ENCODE results near the gene RPL37A. TPM values are rescaled to one million over a fixed set of nuclear protein-coding genes. Genes with fewer than 3 reads are reported as not detected.

RPL37A gene
- total and polyA plus RNA-seq, 12 donors: 1,773 to 6,100 (median 2,062) TPM

DNA sequence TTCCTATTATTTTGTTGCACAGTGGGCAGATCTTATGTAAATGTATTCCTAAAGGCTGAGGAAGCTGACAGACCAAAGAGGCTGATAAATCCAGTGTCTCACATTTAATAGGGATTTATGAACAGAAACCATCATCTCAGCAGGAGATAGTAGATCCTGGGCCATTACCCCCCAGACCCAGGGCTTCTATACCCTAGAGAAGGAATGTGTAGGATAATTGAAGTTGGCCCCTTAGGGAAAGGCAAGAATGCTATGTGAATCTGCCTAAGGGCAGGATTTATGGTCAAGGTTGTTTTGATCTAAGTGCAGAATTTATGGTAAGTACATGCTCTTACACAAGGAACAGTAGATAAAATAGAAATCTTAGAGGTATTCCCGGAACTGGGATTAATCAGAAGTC, 29.0 kb downstream of the RPL37A start:
- peaks cover 0 to 10% (median 0%) of the 10 kb centered on the region in 11 donors for H3K9me3 ChIP-seq
- TF ChIP-seq, protein P1, sequence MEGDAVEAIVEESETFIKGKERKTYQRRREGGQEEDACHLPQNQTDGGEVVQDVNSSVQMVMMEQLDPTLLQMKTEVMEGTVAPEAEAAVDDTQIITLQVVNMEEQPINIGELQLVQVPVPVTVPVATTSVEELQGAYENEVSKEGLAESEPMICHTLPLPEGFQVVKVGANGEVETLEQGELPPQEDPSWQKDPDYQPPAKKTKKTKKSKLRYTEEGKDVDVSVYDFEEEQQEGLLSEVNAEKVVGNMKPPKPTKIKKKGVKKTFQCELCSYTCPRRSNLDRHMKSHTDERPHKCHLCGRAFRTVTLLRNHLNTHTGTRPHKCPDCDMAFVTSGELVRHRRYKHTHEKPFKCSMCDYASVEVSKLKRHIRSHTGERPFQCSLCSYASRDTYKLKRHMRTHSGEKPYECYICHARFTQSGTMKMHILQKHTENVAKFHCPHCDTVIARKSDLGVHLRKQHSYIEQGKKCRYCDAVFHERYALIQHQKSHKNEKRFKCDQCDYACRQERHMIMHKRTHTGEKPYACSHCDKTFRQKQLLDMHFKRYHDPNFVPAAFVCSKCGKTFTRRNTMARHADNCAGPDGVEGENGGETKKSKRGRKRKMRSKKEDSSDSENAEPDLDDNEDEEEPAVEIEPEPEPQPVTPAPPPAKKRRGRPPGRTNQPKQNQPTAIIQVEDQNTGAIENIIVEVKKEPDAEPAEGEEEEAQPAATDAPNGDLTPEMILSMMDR (IDR thresholded peaks at IDR 0.05): no peak
- H3K36me3 ChIP-seq: no peaks in the 10 kb centered on the region
- peaks cover under 1 to 31% (median 8%) of the 10 kb centered on the region in 9 donors for H3K4me1 ChIP-seq
- intact Hi-C loops (cut with DNase I): loop anchor here in 1 of 10 donors (10.0 kb wide), 1 partner anchor 1217 kb away; no protein-coding TSS in a partner anchor
- 96% methylated on average over 1 of the region's 1 CpG for WGBS, 2 donors
- H3K27ac ChIP-seq: no peak overlapping the region
- H3K4me3 ChIP-seq: no peak overlapping the region
- DNase-seq (no peak), ATAC-seq (no peak)
- H3K27me3 ChIP-seq: no peaks in the 10 kb centered on the region

- ATAC-seq (no peak), DNase-seq (no peak)
- H3K4me3 ChIP-seq: no peak overlapping the region
- 62 to 67% methylated on average over 2 of the region's 2 CpGs for WGBS, 2 donors
- TF ChIP-seq, protein P1 (IDR thresholded peaks at IDR 0.05): no peak
- no peaks in the 10 kb centered on the region for H3K27me3 ChIP-seq
- H3K27ac ChIP-seq: peak overlapping the region in 7 of 10 donors; percentile 37 to 91 (median 85)
- intact Hi-C loops (cut with DNase I): no loop called here
- H3K9me3 ChIP-seq: no peaks in the 10 kb centered on the region
- H3K4me1 ChIP-seq: peaks cover 21 to 63% (median 48%) of the 10 kb centered on the region in 9 donors
- H3K36me3 ChIP-seq: no peaks in the 10 kb centered on the region
These were observed 33.9 kb downstream of the RPL37A start for GRCh38 chr2:216532562-216532961.

DNA sequence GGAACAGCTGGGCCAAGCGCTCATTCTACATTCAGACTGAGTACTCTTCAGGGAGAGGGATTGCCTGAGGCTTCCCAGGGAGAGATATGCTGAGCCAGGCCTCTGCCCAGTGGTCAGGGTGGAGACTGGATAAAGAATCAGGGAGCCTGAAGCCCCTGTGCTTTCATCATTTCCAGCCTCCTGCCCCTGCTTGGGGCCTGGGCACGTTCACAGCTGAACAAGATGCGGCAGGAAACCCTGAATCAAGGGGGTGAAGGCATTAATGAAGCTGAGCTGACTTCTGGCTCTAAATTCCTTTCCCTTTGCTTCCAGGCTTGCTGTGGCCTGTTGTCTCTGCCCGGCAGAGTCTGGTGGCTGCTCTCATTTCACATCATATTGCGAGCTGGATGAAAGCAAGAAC, 35.0 kb downstream of the RPL37A start:
- peak overlapping the region in 9 of 10 donors; percentile 16 to 91 (median 85) for H3K27ac ChIP-seq
- TF ChIP-seq, protein P1 (IDR thresholded peaks at IDR 0.05): no peak
- intact Hi-C loops (cut with DNase I): no loop called here
- H3K36me3 ChIP-seq: no peaks in the 10 kb centered on the region
- 75 to 78% methylated on average over 5 of the region's 5 CpGs for WGBS, 2 donors
- DNase-seq (no peak), ATAC-seq (no peak)
- no peaks in the 10 kb centered on the region for H3K9me3 ChIP-seq
- H3K4me3 ChIP-seq: no peak overlapping the region
- peaks cover 21 to 60% (median 48%) of the 10 kb centered on the region in 9 donors for H3K4me1 ChIP-seq
- H3K27me3 ChIP-seq: no peaks in the 10 kb centered on the region

DNA sequence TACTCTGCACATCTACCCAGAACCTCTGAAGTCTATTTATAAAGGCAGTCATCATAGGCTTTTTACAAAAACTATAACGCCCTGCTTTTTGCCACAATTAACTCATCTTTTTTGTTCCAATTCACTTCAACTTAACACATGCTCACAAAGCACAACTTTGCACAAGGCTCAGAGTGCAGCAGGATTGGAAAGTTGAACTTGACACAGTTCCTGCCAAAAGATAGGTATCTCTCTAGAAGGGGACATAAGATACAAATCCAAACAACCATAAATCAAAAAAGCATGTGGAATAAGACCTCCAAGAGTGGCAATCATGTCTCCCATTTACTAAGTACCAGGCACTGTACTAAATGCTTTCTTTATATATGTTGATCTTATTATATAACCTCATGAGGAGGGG, 36.2 kb downstream of the RPL37A start:
- H3K36me3 ChIP-seq: no peaks in the 10 kb centered on the region
- peaks cover 21 to 69% (median 53%) of the 10 kb centered on the region in 9 donors for H3K4me1 ChIP-seq
- H3K27ac ChIP-seq: peak overlapping the region; percentile 65 to 91 (median 84)
- 31 to 53% methylated on average over 1 of the region's 1 CpG for WGBS, 2 donors
- intact Hi-C loops (cut with DNase I): loop anchor here in 4 of 10 donors (5.0 kb wide), 3 partner anchors 37 to 112 kb away; no protein-coding TSS in a partner anchor
- H3K4me3 ChIP-seq: no peak overlapping the region
- no peaks in the 10 kb centered on the region for H3K9me3 ChIP-seq
- TF ChIP-seq, protein P1 (IDR thresholded peaks at IDR 0.05): no peak
- ATAC-seq (no peak), DNase-seq (no peak)
- H3K27me3 ChIP-seq: no peaks in the 10 kb centered on the region

Data from heart right ventricle (tissue), 16 donors.